PC-3 (cell line): ENCODE data around the gene TMEM45A. TPM values are rescaled to one million over a fixed set of nuclear protein-coding genes. Genes with fewer than 3 reads are reported as not detected.
A peak's percentile ranks its signal among the peaks of the same experiment; 100 is the strongest.

Experiments
- ATAC-seq: fragments of 200-7000 bp; cut with Tn5 transposase; 2 replicates; pipeline ENCODE4 v1.9.1; 2020; ENCODE audit warnings: mild to moderate bottlenecking, moderate library complexity
- BruUV-seq: library from RNA; stranded (reverse); fragments of 400-500 nt; replicated peaks from 2 replicates; lab custom pipeline; 2021; lab: Mats Ljungman, UMichigan
- CTCF ChIA-PET: fragments of 300-600 bp; sonication (Branson Sonifier 250); formaldehyde crosslinking; loops from one replicate; lab custom pipeline; 2022; ENCODE audit warnings: antibody characterized with exemption; lab: Charles Lee
- POLR2A ChIA-PET: fragments of 300-600 bp; sonication (Branson Sonifier 250); formaldehyde crosslinking; loops from one replicate; lab custom pipeline; 2022; ENCODE audit warnings: antibody characterized with exemption; ENCODE audit not compliant: unreplicated experiment; lab: Charles Lee
- DNase-seq: peaks from one replicate; pipeline ENCODE4 v3.0.0-alpha.2; 2015
- H2AFZ ChIP-seq: fragments of 300-600 bp; sonication (generic); 2 replicates; pipeline ENCODE4 v1.6.0; 2016; ENCODE audit warnings: antibody characterized with exemption, low read length
- H3F3A ChIP-seq: fragments of 300-600 bp; sonication (generic); one replicate; pipeline ENCODE4 v1.6.0; 2017; ENCODE audit warnings: antibody characterized with exemption, low read length, control low read depth, mild to moderate bottlenecking; ENCODE audit not compliant: unreplicated experiment
- H3K27ac ChIP-seq: fragments of 300-600 bp; sonication (generic); 2 replicates; pipeline ENCODE4 v1.5.1; 2016; ENCODE audit warnings: mild to moderate bottlenecking, low read length
- H3K27me3 ChIP-seq: fragments of 300-600 bp; sonication (generic); 2 replicates; pipeline ENCODE4 v1.6.1; 2016; ENCODE audit warnings: low read length, mixed read lengths
- H3K36me3 ChIP-seq: fragments of 300-600 bp; sonication (generic); 2 replicates; pipeline ENCODE4 v1.6.1; 2016; ENCODE audit warnings: low read depth, mixed run types, low read length, mixed read lengths
- H3K4me1 ChIP-seq: fragments of 300-600 bp; sonication (generic); 2 replicates; pipeline ENCODE4 v1.5.1; 2016; ENCODE audit warnings: low read length; ENCODE audit not compliant: insufficient read depth
- H3K4me2 ChIP-seq: fragments of 300-600 bp; sonication (generic); 2 replicates; pipeline ENCODE4 v1.6.0; 2016; ENCODE audit warnings: low read length
- H3K4me3 ChIP-seq: fragments of 300-600 bp; sonication (generic); 2 replicates; pipeline ENCODE4 v1.5.1; 2016; ENCODE audit warnings: mild to moderate bottlenecking, low read length, mixed read lengths
- H3K79me2 ChIP-seq: fragments of 300-600 bp; sonication (generic); 2 replicates; pipeline ENCODE4 v1.6.1; 2017; ENCODE audit warnings: low read length, mixed read lengths
- H3K9ac ChIP-seq: fragments of 300-600 bp; sonication (generic); 2 replicates; pipeline ENCODE4 v1.6.0; 2016; ENCODE audit warnings: mild to moderate bottlenecking, low read length
- H3K9me2 ChIP-seq: fragments of 300-600 bp; sonication (generic); replicated peaks from 2 replicates; pipeline ENCODE4 v1.6.1; 2016; ENCODE audit warnings: mixed run types, low read length, mixed read lengths
- H3K9me3 ChIP-seq: fragments of 300-600 bp; sonication (generic); 2 replicates; pipeline ENCODE4 v1.6.1; 2016; ENCODE audit warnings: low read length, mixed read lengths
- H4K20me1 ChIP-seq: fragments of 300-600 bp; sonication (generic); 2 replicates; pipeline ENCODE4 v1.6.1; 2016; ENCODE audit warnings: low read length, mixed read lengths
- CTCF ChIP-seq: fragments of 300-600 bp; sonication (generic); conservative IDR thresholded peaks from 2 replicates; pipeline ENCODE4 v1.5.1; 2017; ENCODE audit warnings: antibody characterized with exemption, low read depth, mild to moderate bottlenecking, low read length
- EZH2 ChIP-seq: fragments of 300-600 bp; sonication (generic); IDR thresholded peaks from one replicate; pipeline ENCODE4 v1.6.1; 2017; ENCODE audit warnings: antibody characterized with exemption, mild to moderate bottlenecking, low read length; ENCODE audit not compliant: unreplicated experiment
- EZH2phosphoT487 ChIP-seq: fragments of 300-600 bp; sonication (generic); IDR thresholded peaks from 2 replicates; pipeline ENCODE4 v1.6.1; 2018; ENCODE audit warnings: mild to moderate bottlenecking, antibody characterized with exemption, low read length, borderline replicate concordance
- intact Hi-C: fragments of 100-400 bp; cut with micrococcal nuclease; formaldehyde crosslinking; loops from 2 replicates; pipeline ENCODE4 v1.9.0; 2023
- total RNA-seq: library from RNA; depleted of rRNA; stranded (reverse); fragments of >200 nt; gene quantifications from 2 replicates; pipeline ENCODE4 v1.2.3, GENCODE V29; 2014

The TMEM45A gene
- total RNA-seq, 1 experiment from 2014 or later = 7.6 TPM

DNA sequence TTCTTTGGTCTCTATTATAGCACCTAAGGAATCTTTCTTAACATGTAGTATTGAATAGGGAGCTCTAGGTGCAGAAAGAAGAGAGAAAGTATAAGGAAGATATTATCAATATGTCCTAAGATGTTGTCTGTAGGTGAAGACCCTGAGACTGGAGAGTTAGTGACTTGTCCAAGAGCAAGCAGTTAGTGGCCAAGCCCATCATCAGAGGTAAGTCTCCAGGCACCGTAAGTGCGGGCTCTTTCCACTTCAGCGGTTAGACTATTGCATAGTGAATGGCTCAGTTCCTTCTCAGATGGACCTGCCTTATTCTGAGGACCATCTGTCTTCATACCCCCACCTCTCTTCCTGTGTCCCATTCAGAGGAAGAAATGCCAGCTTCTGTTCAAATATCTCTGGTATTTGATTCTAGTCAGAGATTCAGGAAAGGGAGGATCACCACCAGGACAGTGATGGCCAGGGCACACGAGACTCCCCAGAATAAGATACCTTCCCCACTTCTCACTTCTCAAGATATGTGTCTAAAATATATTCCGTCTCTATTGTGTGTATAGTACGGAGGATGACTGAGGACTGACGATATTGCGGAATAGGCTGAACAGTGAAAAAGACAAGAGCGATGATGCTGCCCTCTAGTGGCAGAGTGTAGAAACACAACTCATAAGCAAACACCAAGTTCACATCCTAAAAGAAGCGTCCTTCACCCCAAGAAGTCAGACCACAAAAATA lies 97.9 kb downstream of the TMEM45A start:
- Histone ChIP-seq H3F3A (no peaks in the 10 kb centered on the region), H3K9ac (no peak overlapping the region), H3K27ac (no peak overlapping the region), H3K36me3 (no peaks in the 10 kb centered on the region), H2AFZ (peak overlapping the region; percentile 63), H4K20me1 (no peaks in the 10 kb centered on the region), H3K27me3 (no peaks in the 10 kb centered on the region), H3K4me3 (0 out of 2 replicates have a peak overlapping the region, but pooled peaks have one; percentile 24), H3K79me2 (no peaks in the 10 kb centered on the region), H3K4me1 (peaks cover 19% of the 10 kb centered on the region), H3K9me3 (no peaks in the 10 kb centered on the region), H3K4me2 (peak overlapping the region; percentile 72), H3K9me2 (no peaks in the 10 kb centered on the region)
- ChIA-PET POLR2A (no interaction called here), CTCF (interaction anchor here (0.6 to 3.7 kb wide), 3 partner anchors 127 to 762 kb away, joined by 3 to 71 read pairs (median 6); no protein-coding TSS in a partner anchor)
- intact Hi-C loops = loop anchor here (1.0 to 10.0 kb wide), 6 partner anchors 98 to 755 kb away; partner anchors contain the start of gene TMEM45A
- BruUV-seq = no TSS peak
- peak; percentile 87 for DNase-seq
- ATAC-seq = peak; percentile 82
- TF ChIP-seq EZH2 = no peak
- TF ChIP-seq CTCF = peak; percentile 96

DNA sequence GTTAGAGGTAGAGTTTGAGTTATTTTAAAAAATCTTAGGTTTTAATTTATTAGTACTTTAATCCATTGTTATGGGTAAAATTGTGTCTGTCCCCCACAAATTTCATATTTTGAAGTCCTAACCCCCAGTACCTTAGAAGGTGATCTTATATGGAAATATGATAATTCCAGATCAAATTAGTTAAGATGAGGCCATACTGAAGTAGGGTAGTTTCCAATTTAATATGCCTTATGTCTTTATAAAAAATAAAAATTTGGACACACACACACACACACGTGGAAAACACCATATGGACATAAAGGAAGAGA lies 98.4 kb downstream of the TMEM45A start:
- DNase-seq = no peak
- Histone ChIP-seq H3F3A (no peaks in the 10 kb centered on the region), H3K4me1 (peaks cover 19% of the 10 kb centered on the region), H3K9ac (no peak overlapping the region), H3K36me3 (no peaks in the 10 kb centered on the region), H3K9me3 (no peaks in the 10 kb centered on the region), H2AFZ (peak overlapping the region; percentile 46; the same call in 1 of the 2 replicates), H4K20me1 (no peaks in the 10 kb centered on the region), H3K27ac (no peak overlapping the region), H3K27me3 (no peaks in the 10 kb centered on the region), H3K4me2 (peak overlapping the region; percentile 72), H3K4me3 (no peak overlapping the region), H3K79me2 (no peaks in the 10 kb centered on the region), H3K9me2 (no peaks in the 10 kb centered on the region)
- TF ChIP-seq CTCF = peak; percentile 2; the same call in 1 of the 2 replicates
- TF ChIP-seq EZH2 = no peak
- no peak for TF ChIP-seq EZH2phosphoT487
- ATAC-seq = peak; percentile 3; the same call in 1 of the 2 replicates
- BruUV-seq = no TSS peak
- CTCF ChIA-PET = interaction anchor here (1.0 to 3.7 kb wide), 6 partner anchors 10 to 206 kb away, joined by 3 to 71 read pairs (median 6); partner anchors contain the start of gene TMEM45A
- POLR2A ChIA-PET = no interaction called here
- intact Hi-C loops = loop anchor here (1.0 to 10.0 kb wide), 6 partner anchors 98 to 756 kb away; partner anchors contain the start of gene TMEM45A

GRCh38 chr3:100591411-100591810 lies 99.0 kb downstream of the TMEM45A start:
- Histone ChIP-seq H3K4me1 (peaks cover 19% of the 10 kb centered on the region), H3F3A (no peaks in the 10 kb centered on the region), H4K20me1 (no peaks in the 10 kb centered on the region), H3K27ac (no peak overlapping the region), H3K9me2 (no peaks in the 10 kb centered on the region), H2AFZ (peak overlapping the region; percentile 46; the same call in 1 of the 2 replicates), H3K36me3 (no peaks in the 10 kb centered on the region), H3K27me3 (no peaks in the 10 kb centered on the region), H3K79me2 (no peaks in the 10 kb centered on the region), H3K4me3 (no peak overlapping the region), H3K9me3 (no peaks in the 10 kb centered on the region), H3K9ac (no peak overlapping the region), H3K4me2 (peak overlapping the region; percentile 72)
- POLR2A ChIA-PET = no interaction called here
- no TSS peak for BruUV-seq
- DNase-seq (peak; percentile 75), ATAC-seq (peak; percentile 68)
- intact Hi-C loops = loop anchor here (2.0 to 10.0 kb wide), 3 partner anchors 189 to 757 kb away; no protein-coding TSS in a partner anchor
- CTCF ChIA-PET = interaction anchor here (0.6 to 3.7 kb wide), 7 partner anchors 11 to 206 kb away, joined by 3 to 71 read pairs (median 5); partner anchors contain the start of gene TMEM45A
- 0 out of 2 replicates have a peak, but pooled peaks have one; percentile 10 for TF ChIP-seq CTCF
- no peak for TF ChIP-seq EZH2phosphoT487
